H9 (cell line): ENCODE results near the gene SLC2A5. TPM values are rescaled to one million over a fixed set of nuclear protein-coding genes. Genes with fewer than 3 reads are reported as not detected.

ENCODE experiments used
- DNase-seq: peaks from one replicate; pipeline ENCODE4 v3.0.0-alpha.2; 2017
- H2AFZ ChIP-seq: one replicate; pipeline ENCODE4 v1.6.1; 2013; ENCODE audit warnings: mild to moderate bottlenecking, low read length, control low read depth, moderate library complexity
- H2AK5ac ChIP-seq: 2 replicates; pipeline ENCODE4 v1.6.1; 2013; ENCODE audit warnings: low read length, control low read depth, mixed read lengths; ENCODE audit not compliant: insufficient read length
- H2BK120ac ChIP-seq: one replicate; pipeline ENCODE4 v1.6.1; 2013; ENCODE audit warnings: low read depth, mild to moderate bottlenecking, low read length, control low read depth, inconsistent platforms; ENCODE audit not compliant: poor library complexity, severe bottlenecking
- H2BK12ac ChIP-seq: 2 replicates; pipeline ENCODE4 v1.6.1; 2013; ENCODE audit warnings: low read length, control low read depth, mixed read lengths, low read depth; ENCODE audit not compliant: insufficient read length
- H2BK15ac ChIP-seq: 2 replicates; pipeline ENCODE4 v1.6.1; 2013; ENCODE audit warnings: low read depth, low read length, control low read depth
- H2BK20ac ChIP-seq: one replicate; pipeline ENCODE4 v1.6.1; 2013; ENCODE audit warnings: low read depth, mild to moderate bottlenecking, low read length, control low read depth, inconsistent platforms; ENCODE audit not compliant: poor library complexity, severe bottlenecking
- H2BK5ac ChIP-seq: 2 replicates; pipeline ENCODE4 v1.6.1; 2013; ENCODE audit warnings: low read length, control low read depth, mixed read lengths; ENCODE audit not compliant: insufficient read length
- H3K14ac ChIP-seq: 2 replicates; pipeline ENCODE4 v1.6.1; 2013; ENCODE audit warnings: low read length, control low read depth; ENCODE audit not compliant: insufficient read depth
- H3K18ac ChIP-seq: 2 replicates; pipeline ENCODE4 v1.6.1; 2013; ENCODE audit warnings: low read depth, mild to moderate bottlenecking, mixed read lengths, low read length, control low read depth; ENCODE audit not compliant: insufficient read length
- H3K23ac ChIP-seq: 2 replicates; pipeline ENCODE4 v1.6.1; 2013; ENCODE audit warnings: low read length, control low read depth, mixed read lengths, low read depth; ENCODE audit not compliant: insufficient read length
- H3K23me2 ChIP-seq: 2 replicates; pipeline ENCODE4 v1.6.1; 2013; ENCODE audit warnings: low read depth, mild to moderate bottlenecking, mixed read lengths, low read length, control low read depth; ENCODE audit not compliant: insufficient read length, poor library complexity, severe bottlenecking
- H3K27ac ChIP-seq: 2 replicates; pipeline ENCODE4 v1.5.1; 2013; ENCODE audit warnings: low read length, control low read depth, mixed read lengths, low read depth; ENCODE audit not compliant: insufficient read length
- H3K27me3 ChIP-seq: 2 replicates; pipeline ENCODE4 v1.6.1; 2013; ENCODE audit warnings: low read length, control low read depth, inconsistent platforms; ENCODE audit not compliant: insufficient read depth
- H3K4ac ChIP-seq: 2 replicates; pipeline ENCODE4 v1.6.1; 2013; ENCODE audit warnings: low read depth, mild to moderate bottlenecking, control low read depth, inconsistent platforms, low read length, moderate library complexity
- H3K4me1 ChIP-seq: 2 replicates; pipeline ENCODE4 v1.6.1; 2013; ENCODE audit warnings: low read length, control low read depth, inconsistent platforms; ENCODE audit not compliant: insufficient read depth
- H3K4me2 ChIP-seq: 2 replicates; pipeline ENCODE4 v1.6.1; 2013; ENCODE audit warnings: low read length, control low read depth, mixed read lengths; ENCODE audit not compliant: insufficient read length, insufficient read depth
- H3K56ac ChIP-seq: 2 replicates; pipeline ENCODE4 v1.6.1; 2013; ENCODE audit warnings: low read depth, mild to moderate bottlenecking, mixed read lengths, low read length, control low read depth; ENCODE audit not compliant: insufficient read length
- H3K79me1 ChIP-seq: 2 replicates; pipeline ENCODE4 v1.6.1; 2013; ENCODE audit warnings: low read depth, mild to moderate bottlenecking, moderate library complexity, low read length, control low read depth, inconsistent platforms; ENCODE audit not compliant: insufficient read depth, poor library complexity, severe bottlenecking
- H3K79me2 ChIP-seq: 2 replicates; pipeline ENCODE4 v1.6.1; 2013; ENCODE audit warnings: low read length, control low read depth, inconsistent platforms; ENCODE audit not compliant: insufficient read depth
- H3K9ac ChIP-seq: 2 replicates; pipeline ENCODE4 v1.6.1; 2013; ENCODE audit warnings: low read length, control low read depth, mixed read lengths; ENCODE audit not compliant: insufficient read length; ENCODE audit errors: extremely low read depth
- H3K9me3 ChIP-seq: one replicate; pipeline ENCODE4 v1.6.1; 2013; ENCODE audit warnings: low read depth, low read length, inconsistent platforms; ENCODE audit not compliant: control insufficient read depth
- H3T11ph ChIP-seq: one replicate; pipeline ENCODE4 v1.6.1; 2013; ENCODE audit warnings: mild to moderate bottlenecking, low read length, control low read depth, inconsistent platforms
- H4K20me1 ChIP-seq: one replicate; pipeline ENCODE4 v1.6.1; 2013; ENCODE audit not compliant: control insufficient read depth, insufficient read length, insufficient read depth
- H4K5ac ChIP-seq: 2 replicates; pipeline ENCODE4 v1.6.1; 2013; ENCODE audit warnings: low read depth, mild to moderate bottlenecking, mixed read lengths, low read length, control low read depth; ENCODE audit not compliant: insufficient read length
- H4K8ac ChIP-seq: replicated peaks from 2 replicates; pipeline ENCODE4 v1.6.1; 2013; ENCODE audit warnings: low read length, control low read depth, mixed read lengths, low read depth; ENCODE audit not compliant: insufficient read length
- H4K91ac ChIP-seq: 2 replicates; pipeline ENCODE4 v1.6.1; 2013; ENCODE audit warnings: low read depth, mild to moderate bottlenecking, moderate library complexity, mixed read lengths, low read length, control low read depth; ENCODE audit not compliant: insufficient read length
- H3K27ac Mint-ChIP-seq, 3 experiments: 2 replicates in 2 of 3; 3 replicates in 1 of 3; pipeline ENCODE4 v1.8.0; 2020 to 2021; ENCODE audit warnings: mixed read lengths in 3 of 3, mild to moderate bottlenecking in 1 of 3, moderate library complexity in 1 of 3
- H3K27me3 Mint-ChIP-seq: 2 replicates; pipeline ENCODE4 v1.8.0; 2021; ENCODE audit warnings: low read depth, mild to moderate bottlenecking, moderate library complexity, mixed read lengths
- H3K36me3 Mint-ChIP-seq, 3 experiments: 2 replicates in 2 of 3; 3 replicates in 1 of 3; pipeline ENCODE4 v1.8.0; 2020 to 2021; ENCODE audit warnings: low read depth in 3 of 3, mixed read lengths in 3 of 3; ENCODE audit not compliant: insufficient read depth in 1 of 3
- H3K4me1 Mint-ChIP-seq, 2 experiments: 2 replicates each; pipeline ENCODE4 v1.8.0; 2020; ENCODE audit warnings: mixed read lengths in 2 of 2
- H3K4me3 Mint-ChIP-seq, 2 experiments: 2 replicates in 1 of 2; 3 replicates in 1 of 2; pipeline ENCODE4 v1.8.0; 2020 to 2021; ENCODE audit warnings: mild to moderate bottlenecking in 2 of 2, mixed read lengths in 2 of 2, moderate library complexity in 1 of 2
- H3K9me3 Mint-ChIP-seq, 2 experiments: 2 replicates in 1 of 2; 3 replicates in 1 of 2; pipeline ENCODE4 v1.8.0; 2020; ENCODE audit warnings: mild to moderate bottlenecking in 2 of 2, mixed read lengths in 2 of 2, moderate library complexity in 1 of 2
- WGBS: extraction: QIAGEN DNeasy Blood & Tissue Kit; methylation state at CpG from one replicate; pipeline ENCODE4 v1.1.7; 2013; ENCODE audit warnings: missing lambda C conversion rate, low lambda C conversion rate, mixed read lengths; ENCODE audit not compliant: insufficient read length; ENCODE audit errors: extremely low coverage; 5-methylcytosine and 5-hydroxymethylcytosine counted together
- total RNA-seq: library from RNA; stranded (reverse); gene quantifications from 2 replicates; pipeline ENCODE4 v1.2.1, GENCODE V29; 2021
- TF ChIP-seq, protein P1 (sequence below): fragments of 200-600 bp; sonication (generic); conservative IDR thresholded peaks from 3 replicates; pipeline ENCODE4 v1.8.0; 2021; ENCODE audit warnings: antibody characterized with exemption, mild to moderate bottlenecking

SLC2A5 gene
- total RNA-seq, 1 experiment from 2014 or later, result not detected

- Histone ChIP-seq H3K9ac (no peak overlapping the region), H3K79me2 (no peaks in the 10 kb centered on the region), H2BK120ac (no peak overlapping the region), H3K4ac (no peak overlapping the region), H4K8ac (no peak overlapping the region), H4K91ac (no peak overlapping the region), H2AK5ac (no peak overlapping the region), H3K23me2 (no peaks in the 10 kb centered on the region), H2BK12ac (no peak overlapping the region), H3K14ac (no peak overlapping the region), H2BK5ac (no peak overlapping the region), H4K20me1 (no peaks in the 10 kb centered on the region), H3K27ac (no peak overlapping the region), H3K18ac (no peak overlapping the region), H3T11ph (no peak overlapping the region), H3K79me1 (no peaks in the 10 kb centered on the region), H3K4me2 (no peak overlapping the region), H2BK20ac (no peak overlapping the region), H3K27me3 (no peaks in the 10 kb centered on the region), H4K5ac (no peak overlapping the region), H2AFZ (no peak overlapping the region), H3K4me1 (no peaks in the 10 kb centered on the region; the same call in 1 of the 2 replicates), H3K23ac (no peak overlapping the region), H2BK15ac (no peak overlapping the region), H3K56ac (no peak overlapping the region), H3K9me3 (no peaks in the 10 kb centered on the region)
- WGBS, result no CpG with 5 or more reads among the region's 3 CpGs
- no peaks in the 10 kb centered on the region for H3K36me3 Mint-ChIP-seq
- peaks cover 1% of the 10 kb centered on the region for H3K27me3 Mint-ChIP-seq
- TF ChIP-seq, protein P1, sequence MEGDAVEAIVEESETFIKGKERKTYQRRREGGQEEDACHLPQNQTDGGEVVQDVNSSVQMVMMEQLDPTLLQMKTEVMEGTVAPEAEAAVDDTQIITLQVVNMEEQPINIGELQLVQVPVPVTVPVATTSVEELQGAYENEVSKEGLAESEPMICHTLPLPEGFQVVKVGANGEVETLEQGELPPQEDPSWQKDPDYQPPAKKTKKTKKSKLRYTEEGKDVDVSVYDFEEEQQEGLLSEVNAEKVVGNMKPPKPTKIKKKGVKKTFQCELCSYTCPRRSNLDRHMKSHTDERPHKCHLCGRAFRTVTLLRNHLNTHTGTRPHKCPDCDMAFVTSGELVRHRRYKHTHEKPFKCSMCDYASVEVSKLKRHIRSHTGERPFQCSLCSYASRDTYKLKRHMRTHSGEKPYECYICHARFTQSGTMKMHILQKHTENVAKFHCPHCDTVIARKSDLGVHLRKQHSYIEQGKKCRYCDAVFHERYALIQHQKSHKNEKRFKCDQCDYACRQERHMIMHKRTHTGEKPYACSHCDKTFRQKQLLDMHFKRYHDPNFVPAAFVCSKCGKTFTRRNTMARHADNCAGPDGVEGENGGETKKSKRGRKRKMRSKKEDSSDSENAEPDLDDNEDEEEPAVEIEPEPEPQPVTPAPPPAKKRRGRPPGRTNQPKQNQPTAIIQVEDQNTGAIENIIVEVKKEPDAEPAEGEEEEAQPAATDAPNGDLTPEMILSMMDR, result no peak
- peaks cover 14% of the 10 kb centered on the region in 2 experiments for H3K4me1 Mint-ChIP-seq
- no peak for DNase-seq
- no peak overlapping the region for H3K27ac Mint-ChIP-seq
- H3K9me3 Mint-ChIP-seq, result no peaks in the 10 kb centered on the region
- no peak overlapping the region for H3K4me3 Mint-ChIP-seq
Measured at GRCh38 chr1:9073143-9073542, 3.7 kb upstream of the SLC2A5 start.
